Heart left ventricle (tissue), 13 donors: ENCODE measurements around the gene HMHB1.

Experiments used
- CTCF ChIP-seq, 12 donors: fragments of 200-600 bp; sonication (generic) in 4 of 12; IDR thresholded peaks; one replicate each; pipeline versions ENCODE4 v1.5.0 to v1.8.0; 2018 to 2022; ENCODE audit warnings: antibody characterized with exemption in 12 of 12, mild to moderate bottlenecking in 5 of 12
- POLR2A ChIP-seq, 2 donors: fragments of 450-650 bp; IDR thresholded peaks; one replicate each; pipeline ENCODE4 v1.6.1; 2017; ENCODE audit warnings: antibody characterized with exemption in 2 of 2, mild to moderate bottlenecking in 2 of 2, moderate library complexity in 2 of 2
- donor health status: ischemic (EF 13 %, LVEDD 7.1; RV severe dilation, severe dysfunction).
- donor health status: DM: no; HTN: yes; CAD: no.
- donor health status: DM: no; HTN: no; CAD: no.
- donor health status: ischemic (EF 25% LVEDD 6.9; RV normal size, moderate dysfunction).
- donor health status: ischemic (EF 25% LVEDD 5.7; RV mildly dilated, moderate dysfunction).
- donor health status: ischemic (EF 35%, LVEDD 5.7; RV mildly dilated, moderate dysfunction).
- donor health status: nonischemic (EF 11% LVEDD 7.7; RV severe dilation, severe dysfunction).
- donor health status: DM: yes; HTN: yes; CAD: no.
- donor health status: PGD.
- donor health status: ischemic (EF 29% LVEDD 5.4; RV normal size, mild dysfunction).
- donor health status: nonischemic (EF 23%, LVEDD 6.1; RV moderate dilation, normal function).

GRCh38 chr5:143796753-143797152 lies 15.2 kb upstream of the HMHB1 start:
- TF ChIP-seq POLR2A (IDR thresholded peaks at IDR 0.05) (no peak), CTCF (IDR thresholded peaks at IDR 0.05) (no peak)
